ENCODE data around the gene KCNG2.

GRCh38 chr18:79768745-79769144, 29.0 kb upstream of the KCNG2 start:
- TF ChIP-seq CTCF (conservative IDR thresholded peaks at IDR 0.05) (no peak), EZH2 (IDR thresholded peaks at IDR 0.05; ENCODE audit: low read depth) (no peak)
